SU-DHL-6 (cell line): ENCODE results near the gene FAM81A.

Experiments used
- H2AFZ ChIP-seq: fragments of 200-600 bp; sonication (generic); 2 replicates; pipeline ENCODE4 v1.6.1; 2014; ENCODE audit warnings: low read depth, mild to moderate bottlenecking, moderate library complexity, mixed read lengths, antibody characterized with exemption, low read length; ENCODE audit not compliant: severe bottlenecking
- H3F3A ChIP-seq: fragments of 200-600 bp; shearing (Covaris generic); 2 replicates; pipeline ENCODE4 v1.6.0; 2016; ENCODE audit warnings: antibody characterized with exemption, mild to moderate bottlenecking; ENCODE audit not compliant: insufficient read depth
- H3K27ac ChIP-seq: fragments of 200-600 bp; sonication (generic); 2 replicates; pipeline ENCODE4 v1.5.1; 2016; ENCODE audit warnings: low read depth, mild to moderate bottlenecking, low read length, moderate library complexity, mixed read lengths
- H3K27me3 ChIP-seq: fragments of 200-600 bp; sonication (generic), shearing (Covaris generic); 2 replicates; pipeline ENCODE4 v1.6.0; 2014; ENCODE audit warnings: mild to moderate bottlenecking, low read length
- H3K36me3 ChIP-seq: fragments of 200-600 bp; sonication (generic); 2 replicates; pipeline ENCODE4 v1.6.1; 2014; ENCODE audit warnings: mild to moderate bottlenecking, low read length, mixed read lengths
- H3K4me2 ChIP-seq: fragments of 300-600, 200-600 bp; shearing (Covaris generic), sonication (generic); 2 replicates; pipeline ENCODE4 v1.6.0; 2014; ENCODE audit warnings: low read length, low read depth, mild to moderate bottlenecking; ENCODE audit not compliant: poor library complexity, severe bottlenecking
- H3K4me3 ChIP-seq: fragments of 200-600 bp; sonication (generic); 2 replicates; pipeline ENCODE4 v1.5.1; 2014; ENCODE audit warnings: antibody characterized with exemption, low read length, mild to moderate bottlenecking, mixed read lengths; ENCODE audit not compliant: insufficient read depth, poor library complexity, severe bottlenecking
- H3K79me2 ChIP-seq: fragments of 200-600 bp; sonication (generic); 2 replicates; pipeline ENCODE4 v1.6.1; 2014; ENCODE audit warnings: mild to moderate bottlenecking, low read length, moderate library complexity; ENCODE audit not compliant: insufficient read depth
- H3K9ac ChIP-seq: fragments of 200-600 bp; sonication (generic); 2 replicates; pipeline ENCODE4 v1.7.0; 2014; ENCODE audit warnings: mild to moderate bottlenecking, low read length
- H3K9me2 ChIP-seq: fragments of 200-600 bp; sonication (generic); replicated peaks from 2 replicates; pipeline ENCODE4 v1.6.1; 2014; ENCODE audit warnings: low read length; ENCODE audit not compliant: insufficient read depth
- H3K9me3 ChIP-seq: fragments of 200-600 bp; sonication (generic); 2 replicates; pipeline ENCODE4 v1.6.1; 2014; ENCODE audit warnings: low read length, mixed read lengths; ENCODE audit not compliant: insufficient read depth
- H4K20me1 ChIP-seq: fragments of 200-600 bp; sonication (generic); 2 replicates; pipeline ENCODE4 v1.6.1; 2014; ENCODE audit warnings: low read depth, mild to moderate bottlenecking, antibody characterized with exemption, low read length, moderate library complexity, mixed read lengths
- EZH2phosphoT487 ChIP-seq: fragments of 200-600 bp; sonication (generic), shearing (Covaris generic); conservative IDR thresholded peaks from 2 replicates; pipeline ENCODE4 v1.6.1; 2018; ENCODE audit warnings: mild to moderate bottlenecking, antibody characterized with exemption, low read length, moderate library complexity, mixed read lengths
- TF ChIP-seq, protein P1 (sequence below): fragments of 200-600 bp; sonication (generic); IDR thresholded peaks from one replicate; pipeline ENCODE4 v1.5.1; 2017; ENCODE audit warnings: antibody characterized with exemption, mild to moderate bottlenecking, low read length, moderate library complexity; ENCODE audit not compliant: insufficient read depth, poor library complexity, severe bottlenecking

The FAM81A gene

DNA sequence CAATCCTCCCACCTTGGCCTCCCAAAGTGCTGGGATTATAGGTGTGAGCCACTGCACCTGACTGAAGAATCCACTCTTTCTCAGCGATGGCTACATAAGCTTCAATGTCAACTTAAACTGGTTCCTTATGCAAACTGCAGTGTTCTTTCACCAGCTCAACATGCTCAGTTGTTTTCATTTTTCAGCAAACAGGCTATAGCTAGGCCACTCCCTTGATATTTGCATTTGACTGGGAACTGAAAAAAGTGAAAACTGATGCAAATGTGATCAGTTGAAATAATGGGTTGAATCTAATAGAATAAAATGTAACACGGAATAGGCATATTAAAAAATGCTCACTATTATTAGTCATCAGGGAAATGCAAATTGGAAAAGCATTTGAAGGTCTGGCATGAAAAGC, 99.4 kb downstream of the FAM81A start:
- TF ChIP-seq, protein P1, sequence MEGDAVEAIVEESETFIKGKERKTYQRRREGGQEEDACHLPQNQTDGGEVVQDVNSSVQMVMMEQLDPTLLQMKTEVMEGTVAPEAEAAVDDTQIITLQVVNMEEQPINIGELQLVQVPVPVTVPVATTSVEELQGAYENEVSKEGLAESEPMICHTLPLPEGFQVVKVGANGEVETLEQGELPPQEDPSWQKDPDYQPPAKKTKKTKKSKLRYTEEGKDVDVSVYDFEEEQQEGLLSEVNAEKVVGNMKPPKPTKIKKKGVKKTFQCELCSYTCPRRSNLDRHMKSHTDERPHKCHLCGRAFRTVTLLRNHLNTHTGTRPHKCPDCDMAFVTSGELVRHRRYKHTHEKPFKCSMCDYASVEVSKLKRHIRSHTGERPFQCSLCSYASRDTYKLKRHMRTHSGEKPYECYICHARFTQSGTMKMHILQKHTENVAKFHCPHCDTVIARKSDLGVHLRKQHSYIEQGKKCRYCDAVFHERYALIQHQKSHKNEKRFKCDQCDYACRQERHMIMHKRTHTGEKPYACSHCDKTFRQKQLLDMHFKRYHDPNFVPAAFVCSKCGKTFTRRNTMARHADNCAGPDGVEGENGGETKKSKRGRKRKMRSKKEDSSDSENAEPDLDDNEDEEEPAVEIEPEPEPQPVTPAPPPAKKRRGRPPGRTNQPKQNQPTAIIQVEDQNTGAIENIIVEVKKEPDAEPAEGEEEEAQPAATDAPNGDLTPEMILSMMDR: no peak
- TF ChIP-seq EZH2phosphoT487: no peak

DNA sequence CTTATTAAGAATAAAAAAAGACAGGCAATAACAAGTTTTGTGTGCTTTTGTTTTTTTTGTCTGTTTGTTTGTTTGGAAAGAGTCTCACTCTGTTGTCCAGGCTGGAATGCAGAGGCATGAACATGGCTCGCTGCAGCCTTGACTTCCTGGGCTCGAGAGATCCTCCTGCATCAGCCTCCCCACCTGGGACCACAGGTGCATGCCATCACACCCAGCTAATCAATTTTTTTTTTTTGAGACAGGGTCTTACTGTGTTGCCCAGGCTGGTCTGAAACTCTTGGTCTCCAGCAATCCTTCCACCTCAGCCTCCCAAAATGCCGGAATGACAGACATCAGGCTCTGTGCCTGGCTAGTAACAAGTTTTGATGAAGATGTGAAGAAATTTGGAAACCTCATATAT, 100.5 kb downstream of the FAM81A start:
- H3F3A ChIP-seq: no peaks in the 10 kb centered on the region
- H3K36me3 ChIP-seq: no peaks in the 10 kb centered on the region
- no peaks in the 10 kb centered on the region for H3K79me2 ChIP-seq
- no peaks in the 10 kb centered on the region for H3K9me3 ChIP-seq
- H3K4me3 ChIP-seq: no peak overlapping the region
- no peaks in the 10 kb centered on the region for H3K9me2 ChIP-seq
- no peak overlapping the region for H3K27ac ChIP-seq
- H3K4me2 ChIP-seq: no peak overlapping the region
- no peaks in the 10 kb centered on the region for H4K20me1 ChIP-seq
- no peak for TF ChIP-seq EZH2phosphoT487
- TF ChIP-seq, protein P1: no peak
- no peaks in the 10 kb centered on the region for H3K27me3 ChIP-seq
- no peak overlapping the region for H3K9ac ChIP-seq
- H2AFZ ChIP-seq: no peak overlapping the region

More for the DNA sequence above, 99.4 kb downstream of the FAM81A start:
- Histone ChIP-seq H2AFZ (no peak overlapping the region), H3K4me3 (no peak overlapping the region), H3K27ac (no peak overlapping the region), H3K9ac (no peak overlapping the region), H3K27me3 (no peaks in the 10 kb centered on the region), H4K20me1 (no peaks in the 10 kb centered on the region), H3K36me3 (no peaks in the 10 kb centered on the region), H3K9me3 (no peaks in the 10 kb centered on the region), H3K9me2 (no peaks in the 10 kb centered on the region), H3K79me2 (no peaks in the 10 kb centered on the region), H3K4me2 (no peak overlapping the region), H3F3A (no peaks in the 10 kb centered on the region)

DNA sequence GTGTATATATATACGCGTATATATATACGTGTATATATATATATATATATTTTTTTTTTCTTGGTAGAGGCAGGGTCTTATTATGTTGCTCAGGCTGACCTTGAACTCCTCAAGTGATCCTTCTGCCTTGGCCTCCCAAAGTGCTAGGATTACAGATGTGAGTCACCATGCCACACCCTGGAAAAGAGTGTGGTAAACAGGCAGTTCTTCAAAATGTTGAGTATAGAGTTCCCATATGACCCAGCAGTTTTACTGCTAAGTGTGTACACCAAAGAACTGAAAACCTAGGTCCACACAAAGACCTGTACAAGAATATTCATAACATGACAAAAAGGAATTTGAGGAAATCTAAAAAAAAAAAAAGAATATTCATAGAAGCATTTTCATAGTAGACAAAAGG, 101.8 kb downstream of the FAM81A start:
- no peaks in the 10 kb centered on the region for H4K20me1 ChIP-seq
- no peaks in the 10 kb centered on the region for H3K9me3 ChIP-seq
- no peak overlapping the region for H2AFZ ChIP-seq
- H3K9me2 ChIP-seq: no peaks in the 10 kb centered on the region
- H3K27ac ChIP-seq: no peak overlapping the region
- no peaks in the 10 kb centered on the region for H3K36me3 ChIP-seq
- H3K9ac ChIP-seq: no peak overlapping the region
- TF ChIP-seq, protein P1: no peak
- no peak for TF ChIP-seq EZH2phosphoT487
- no peaks in the 10 kb centered on the region for H3K27me3 ChIP-seq
- no peaks in the 10 kb centered on the region for H3K79me2 ChIP-seq
- no peak overlapping the region for H3K4me2 ChIP-seq
- no peak overlapping the region for H3K4me3 ChIP-seq
- H3F3A ChIP-seq: no peaks in the 10 kb centered on the region

DNA sequence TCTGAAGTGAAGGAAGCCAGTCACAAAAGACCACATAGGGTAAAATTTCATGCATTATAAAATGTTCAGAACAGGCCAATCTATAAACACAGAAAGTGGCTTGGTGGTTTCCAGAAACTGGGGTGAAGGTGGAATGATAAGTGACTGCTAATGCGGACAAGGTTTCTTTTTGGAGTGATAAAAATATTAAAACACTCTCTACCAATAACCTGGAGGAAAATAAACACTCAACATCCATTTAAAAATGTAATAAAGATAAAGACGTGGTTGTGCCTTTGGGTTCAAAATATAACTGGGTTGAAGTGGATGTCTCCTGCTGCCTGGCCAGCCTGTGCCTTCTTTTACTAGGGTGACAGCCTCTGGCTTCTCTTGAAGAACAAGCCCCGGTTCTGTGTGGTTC, 102.7 kb downstream of the FAM81A start:
- H3K4me3 ChIP-seq: no peak overlapping the region
- TF ChIP-seq, protein P1: no peak
- TF ChIP-seq EZH2phosphoT487: no peak
- H2AFZ ChIP-seq: no peak overlapping the region
- no peaks in the 10 kb centered on the region for H3K9me3 ChIP-seq
- H3K9ac ChIP-seq: no peak overlapping the region
- H3K9me2 ChIP-seq: no peaks in the 10 kb centered on the region
- H3K27ac ChIP-seq: no peak overlapping the region
- no peaks in the 10 kb centered on the region for H3K79me2 ChIP-seq
- H3F3A ChIP-seq: no peaks in the 10 kb centered on the region
- no peaks in the 10 kb centered on the region for H3K36me3 ChIP-seq
- H3K27me3 ChIP-seq: no peaks in the 10 kb centered on the region
- no peak overlapping the region for H3K4me2 ChIP-seq
- no peaks in the 10 kb centered on the region for H4K20me1 ChIP-seq
